ENCODE data around the gene SDC4. TPM values are rescaled to one million over a fixed set of nuclear protein-coding genes. Genes with fewer than 3 reads are reported as not detected.

SDC4 gene
- total and polyA plus RNA-seq, 2 experiments from 2014 or later: 28.5 to 39.9 TPM

- Histone ChIP-seq H3K4me3 (peak overlapping the region; percentile 46), H3K27ac (ENCODE audit: low read depth) (peak overlapping the region; percentile 96)
- DNase-seq (ENCODE audit: low spot score): no peak
These were observed 6.7 kb downstream of the SDC4 start for GRCh38 chr20:45341579-45341938.

More at GRCh38 chr20:45341579-45341938, 6.7 kb downstream of the SDC4 start:
- 0 out of 2 replicates have a peak, but pooled peaks cover 2% of the 10 kb centered on the region for H4K20me1 ChIP-seq (replicated peaks; ENCODE audit: insufficient read depth)
- H3K36me3 ChIP-seq (ENCODE audit: insufficient read depth): no peaks in the 10 kb centered on the region
- no peak for TF ChIP-seq EZH2phosphoT487 (IDR thresholded peaks at IDR 0.05; ENCODE audit: unreplicated experiment)
- TF ChIP-seq NANOG (IDR thresholded peaks at IDR 0.05; ENCODE audit: borderline replicate concordance): no peak
- TF ChIP-seq ZNF114 (CRISPR knock-in tag; IDR thresholded peaks at IDR 0.05): no peak
- TF ChIP-seq CTCF (conservative IDR thresholded peaks at IDR 0.05; ENCODE audit: low read depth in 2 of 2): no peak
- no peak for TF ChIP-seq POLR2AphosphoS5 (IDR thresholded peaks at IDR 0.05; ENCODE audit: low read depth)
- TF ChIP-seq STAT1 (IDR thresholded peaks at IDR 0.05; ENCODE audit: unreplicated experiment): no peak
- no peak for TF ChIP-seq ZNF462 (CRISPR knock-in tag; IDR thresholded peaks at IDR 0.05)
- no peak for TF ChIP-seq JUNB (IDR thresholded peaks at IDR 0.05; ENCODE audit: unreplicated experiment)
- no peak for TF ChIP-seq EZH2 (IDR thresholded peaks at IDR 0.05; ENCODE audit: low read depth, unreplicated experiment)
- TF ChIP-seq ETS1 (IDR thresholded peaks at IDR 0.05): no peak
- no peak for TF ChIP-seq CREB1 (CRISPR knock-in tag; IDR thresholded peaks at IDR 0.05; ENCODE audit: low read depth)
- no peak for TF ChIP-seq ZNF331 (CRISPR knock-in tag; IDR thresholded peaks at IDR 0.05; ENCODE audit: low read depth)
- no peak for TF ChIP-seq REST (IDR thresholded peaks at IDR 0.05; ENCODE audit: unreplicated experiment)
- H2AFZ ChIP-seq: 0 out of 2 replicates have a peak overlapping the region, but pooled peaks have one; percentile 47
- H3F3A ChIP-seq (replicated peaks; ENCODE audit: low read depth): 0 out of 2 replicates have a peak, but pooled peaks cover 8% of the 10 kb centered on the region
- H3K9me2 ChIP-seq (ENCODE audit: insufficient read depth): no peaks in the 10 kb centered on the region
- peaks cover 83% of the 10 kb centered on the region for H3K4me1 ChIP-seq (ENCODE audit: insufficient read depth)
- Mint-ChIP-seq H3K27me3 (ENCODE audit: insufficient read depth, low read depth, poor library complexity) (peaks cover 17% of the 10 kb centered on the region), H3K27ac (peak overlapping the region; percentile 96), H3K4me3 (peak overlapping the region; percentile 71), H3K4me1 (peaks cover 100% of the 10 kb centered on the region), H3K36me3 (ENCODE audit: low read depth) (peaks cover 18% of the 10 kb centered on the region), H3K9me3 (no peaks in the 10 kb centered on the region)
- H3K79me2 ChIP-seq (replicated peaks; ENCODE audit: insufficient read depth): peaks cover 92% of the 10 kb centered on the region
- H3K4me2 ChIP-seq: peak overlapping the region; percentile 98
- H3K27me3 ChIP-seq (ENCODE audit: insufficient read depth): no peaks in the 10 kb centered on the region
- ATAC-seq: peak; percentile 15
